Suprapubic skin (tissue), 4 donors: ENCODE results near the gene PFKFB4.

Experiments used
- CTCF ChIP-seq, 2 donors: fragments of 200-600 bp in 1 of 2; fragments of 450-650 bp in 1 of 2; sonication (generic) in 1 of 2; IDR thresholded peaks; one replicate each; pipeline ENCODE4 v1.5.1; 2016 to 2019; ENCODE audit warnings: antibody characterized with exemption in 2 of 2, mild to moderate bottlenecking in 1 of 2, moderate library complexity in 1 of 2
- POLR2A ChIP-seq, 2 donors: fragments of 450-650 bp; IDR thresholded peaks; one replicate each; pipeline ENCODE4 v1.6.1; 2017; ENCODE audit warnings: antibody characterized with exemption in 2 of 2, mild to moderate bottlenecking in 2 of 2, moderate library complexity in 2 of 2
- POLR2AphosphoS5 ChIP-seq, 3 donors: sonication (generic); formaldehyde crosslinking; IDR thresholded peaks; one replicate each; pipeline ENCODE4 v1.6.1; 2017; ENCODE audit warnings: antibody characterized with exemption in 3 of 3

GRCh38 chr3:48505968-48506504 is 50.6 kb downstream of the PFKFB4 start:
- TF ChIP-seq CTCF (IDR thresholded peaks at IDR 0.05) = no peak
- TF ChIP-seq POLR2A (IDR thresholded peaks at IDR 0.05) = no peak
- TF ChIP-seq POLR2AphosphoS5 (IDR thresholded peaks at IDR 0.05) = no peak
